Epithelial cell of esophagus (primary cell): ENCODE measurements around the gene FAM186B.
A peak's percentile ranks its signal among the peaks of the same experiment; 100 is the strongest.

ENCODE experiments used
- DNase-seq: peaks from one replicate; pipeline ENCODE4 v3.0.0; 2010; ENCODE audit warnings: low read depth
- H3K4me3 ChIP-seq: 2 replicates; pipeline ENCODE4 v1.5.1; 2011; ENCODE audit warnings: mild to moderate bottlenecking, low read length, control low read depth
- CTCF ChIP-seq: IDR thresholded peaks from 2 replicates; pipeline ENCODE4 v1.5.1; 2011; ENCODE audit warnings: low read depth, mild to moderate bottlenecking, low read length, control low read depth, inconsistent platforms; ENCODE audit not compliant: insufficient read depth; ENCODE audit errors: missing control alignments

Gene FAM186B

DNA sequence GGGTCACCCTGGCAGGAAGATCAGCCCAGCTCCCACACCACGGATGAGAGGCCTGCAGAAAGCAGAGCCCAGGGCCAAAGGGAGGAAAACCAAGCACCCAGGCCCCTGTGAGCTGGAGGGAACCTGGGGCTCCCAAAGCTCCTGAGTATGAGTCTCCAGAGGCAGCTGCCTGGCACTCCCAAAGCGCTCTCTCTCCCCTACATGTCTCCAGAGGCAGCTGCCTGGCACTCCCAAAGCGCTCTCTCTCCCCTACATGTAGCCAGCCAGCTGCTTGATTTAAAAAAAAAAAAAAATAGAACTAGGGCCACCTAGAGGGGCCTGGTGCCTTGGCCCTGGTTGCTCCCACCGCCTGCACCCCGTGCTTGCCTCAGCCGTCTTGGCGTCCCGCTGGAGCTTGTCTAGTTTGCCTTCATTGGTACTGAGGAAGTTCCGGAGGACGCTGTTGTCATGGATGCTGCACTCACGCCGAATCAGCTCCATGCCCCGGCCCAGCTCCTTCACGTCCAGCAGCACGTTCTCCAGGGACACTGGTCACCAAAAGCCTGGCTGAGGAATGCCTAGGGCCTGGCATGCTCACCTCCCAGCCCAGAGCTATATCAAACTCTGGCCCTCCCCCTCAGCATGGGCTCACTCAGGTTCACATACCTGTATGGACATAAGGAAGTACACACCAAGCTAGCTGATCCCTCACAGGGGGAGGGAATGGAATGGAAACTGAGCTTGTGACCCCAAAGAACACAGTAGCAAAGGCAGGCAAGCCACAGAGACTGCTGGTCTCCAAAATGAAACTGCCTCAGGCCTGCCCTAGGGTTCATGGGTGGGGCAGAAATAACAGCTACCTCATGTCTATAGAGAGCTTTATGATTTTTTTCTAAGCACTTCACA lies 42.6 kb upstream of the FAM186B start:
- no peak overlapping the region for H3K4me3 ChIP-seq
- no peak for DNase-seq
- TF ChIP-seq CTCF: no peak

DNA sequence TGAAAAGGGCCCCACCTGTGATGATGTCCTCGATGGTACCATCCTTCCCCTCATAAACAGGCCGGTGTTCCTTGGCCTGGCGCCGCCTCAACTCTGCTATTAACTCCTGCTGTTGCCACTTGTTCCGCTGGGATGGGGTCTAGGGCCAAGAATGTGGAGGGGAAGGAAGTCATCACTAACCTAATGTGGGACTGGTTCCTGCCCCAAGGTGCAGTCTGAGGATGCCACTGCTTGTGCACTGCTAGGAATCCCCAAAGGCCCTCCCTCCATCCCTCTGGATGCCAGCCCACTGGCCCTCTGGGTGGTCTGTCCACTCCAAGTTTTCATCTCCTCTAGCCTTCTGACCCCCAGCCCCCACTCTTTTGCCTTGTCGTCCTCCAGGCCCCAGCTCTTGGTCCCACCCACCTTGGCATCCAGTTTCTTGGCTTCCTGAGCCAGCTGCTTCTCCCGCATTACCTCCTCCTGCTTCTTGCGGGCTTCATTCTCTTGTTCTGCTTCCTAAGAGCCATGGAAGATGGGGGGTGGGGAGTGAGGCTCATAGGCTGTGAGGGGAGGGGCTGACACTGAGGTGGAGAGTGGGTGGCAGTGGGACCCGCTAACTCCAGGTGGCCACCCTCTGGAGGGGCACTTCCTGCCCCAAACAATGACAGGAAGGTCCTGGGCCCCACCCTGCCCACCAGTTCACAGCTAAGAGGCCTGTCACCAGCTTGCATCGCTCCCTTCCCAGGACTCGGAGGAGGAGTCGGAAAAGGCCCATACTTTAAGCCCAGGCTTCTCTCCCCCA lies 41.6 kb upstream of the FAM186B start:
- DNase-seq: no peak
- no peak overlapping the region for H3K4me3 ChIP-seq
- TF ChIP-seq CTCF: no peak

GRCh38 chr12:49646331-49646830 lies 40.9 kb upstream of the FAM186B start:
- DNase-seq: no peak
- TF ChIP-seq CTCF: no peak
- H3K4me3 ChIP-seq: no peak overlapping the region

DNA sequence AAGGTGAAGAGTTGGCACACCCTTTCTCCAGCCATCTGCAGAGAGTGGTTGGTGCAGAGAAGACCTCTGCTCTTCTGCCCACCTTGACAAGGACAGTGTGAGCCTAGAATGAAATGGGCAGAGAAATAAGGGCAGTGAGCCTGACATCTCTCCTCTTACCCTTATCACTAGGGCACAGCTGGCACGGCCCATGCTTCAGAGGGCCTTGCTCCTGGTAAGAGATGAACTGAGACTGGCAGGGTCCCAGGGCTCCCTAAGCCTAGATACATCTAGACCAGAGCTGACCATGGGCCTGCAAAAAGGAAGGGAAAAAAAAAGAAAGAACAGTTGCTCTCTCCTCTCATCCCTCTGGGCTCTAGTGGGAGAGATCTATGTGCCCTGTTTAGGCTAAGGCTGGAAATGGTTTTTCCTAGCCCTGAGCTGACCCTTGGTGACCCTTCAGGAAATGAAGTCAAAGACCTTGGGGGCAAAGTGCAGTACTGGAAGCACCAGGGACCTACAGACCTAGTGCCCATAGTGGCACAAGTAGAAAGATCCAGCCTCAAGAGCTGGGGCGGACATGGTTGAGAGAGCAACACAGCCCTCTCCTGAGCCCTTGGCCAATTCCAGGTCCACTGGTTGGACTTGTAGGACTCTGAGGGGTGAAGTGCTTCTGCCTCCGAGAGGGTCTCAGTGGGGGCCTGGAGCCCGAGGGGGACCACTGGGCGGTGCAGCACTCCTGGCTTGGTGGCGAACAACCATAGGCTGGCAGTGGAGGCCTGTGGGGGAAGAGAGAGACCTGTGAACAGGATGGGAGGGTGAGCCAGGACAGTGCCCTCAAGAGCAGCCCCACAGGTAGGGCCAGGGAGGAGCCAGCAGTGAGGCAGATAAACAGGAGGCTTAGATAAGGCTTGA lies 40.0 kb upstream of the FAM186B start:
- no peak for TF ChIP-seq CTCF
- no peak overlapping the region for H3K4me3 ChIP-seq
- no peak for DNase-seq

DNA sequence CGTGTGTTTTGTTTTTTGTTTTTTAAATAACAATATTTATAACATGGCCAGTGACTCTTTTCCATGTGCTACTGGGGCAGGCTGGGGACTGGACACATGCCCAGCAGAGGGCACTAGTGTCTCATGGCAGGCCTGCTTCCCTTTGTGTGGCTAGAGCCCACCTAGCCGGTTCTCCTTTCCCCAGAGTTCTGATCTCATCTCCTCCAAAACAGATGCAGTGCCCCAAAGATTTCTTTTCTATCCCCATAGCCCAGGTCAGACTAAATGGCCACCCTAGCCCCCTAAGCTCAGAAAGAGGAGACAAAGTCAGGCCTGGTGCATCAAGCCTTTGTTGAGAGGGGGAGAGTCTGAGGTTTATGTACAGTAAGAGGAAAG lies 39.2 kb upstream of the FAM186B start:
- peak; percentile 77 for DNase-seq
- TF ChIP-seq CTCF: peak; percentile 83
- no peak overlapping the region for H3K4me3 ChIP-seq

DNA sequence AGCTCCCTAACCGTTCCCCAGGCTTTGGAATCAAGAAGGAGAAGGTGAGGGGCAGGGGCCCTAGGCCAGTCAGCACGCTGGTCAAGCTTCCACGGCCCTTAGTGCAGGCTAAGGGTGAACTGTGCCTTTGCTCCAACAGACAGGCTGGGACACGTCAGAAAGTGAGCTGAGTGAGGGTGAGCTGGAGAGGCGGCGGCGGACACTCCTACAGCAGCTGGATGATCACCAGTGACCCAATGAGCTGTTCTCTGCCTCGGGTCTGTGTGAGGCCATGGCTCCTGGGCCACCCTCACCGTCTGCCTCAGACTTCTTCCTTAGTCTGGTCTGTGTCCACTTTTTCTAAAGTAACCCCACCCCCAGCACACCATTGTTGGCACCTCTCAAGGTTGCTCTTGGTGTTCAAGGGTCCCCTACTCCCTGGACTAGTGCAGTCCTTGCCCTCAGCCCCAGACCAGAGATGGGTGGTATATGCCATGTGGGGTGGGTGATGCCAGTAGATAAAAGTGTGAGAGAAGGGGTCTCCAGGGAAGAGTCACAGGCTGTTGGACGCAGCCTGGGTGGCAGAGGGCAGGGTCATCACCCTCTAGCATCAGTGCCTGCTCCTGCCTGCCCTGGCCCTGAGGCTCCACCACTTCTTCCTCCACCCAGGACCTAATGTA lies 38.7 kb upstream of the FAM186B start:
- no peak overlapping the region for H3K4me3 ChIP-seq
- DNase-seq: peak; percentile 85
- TF ChIP-seq CTCF: no peak
